PFSK-1 (cell line): ENCODE data around the gene TMEM184A.

Source experiments
- FOXP2 ChIP-seq: optimal IDR thresholded peaks from 2 replicates; pipeline ENCODE3; 2011; ENCODE audit warnings: borderline replicate concordance, control low read depth, inconsistent platforms; ENCODE audit not compliant: insufficient read depth; ENCODE audit errors: extremely low read length, extremely low read depth
- POLR2AphosphoS5 ChIP-seq: IDR thresholded peaks from 2 replicates; pipeline ENCODE4 v1.6.1; 2012; ENCODE audit warnings: low read depth, mild to moderate bottlenecking, control low read depth, low read length, moderate library complexity
- REST ChIP-seq, 2 experiments: IDR thresholded peaks; 2 replicates each; pipeline versions ENCODE4 v1.6.1 to v1.8.0; 2011 to 2012; ENCODE audit warnings: low read depth in 2 of 2, low read length in 2 of 2, control low read depth in 1 of 2, inconsistent platforms in 1 of 2, mild to moderate bottlenecking in 1 of 2, moderate library complexity in 1 of 2; ENCODE audit not compliant: insufficient read depth in 1 of 2
- TAF1 ChIP-seq: IDR thresholded peaks from 2 replicates; pipeline ENCODE4 v1.6.1; 2012; ENCODE audit warnings: low read length, control low read depth, borderline replicate concordance; ENCODE audit not compliant: insufficient read depth

- TF ChIP-seq POLR2AphosphoS5 (no peak), TAF1 (no peak), REST (IDR thresholded peaks at IDR 0.05; ENCODE audit: insufficient read depth in 1 of 2, low read depth in 2 of 2, low read length in 2 of 2) (no peak), FOXP2 (no peak)
Observed at GRCh38 chr7:1535100-1535458, 20.9 kb downstream of the TMEM184A start.
